ENCODE results near the gene TBX15. TPM values are rescaled to one million over a fixed set of nuclear protein-coding genes. Genes with fewer than 3 reads are reported as not detected.

The TBX15 gene
- total RNA-seq, 2 experiments from 2014 or later: not detected

DNA sequence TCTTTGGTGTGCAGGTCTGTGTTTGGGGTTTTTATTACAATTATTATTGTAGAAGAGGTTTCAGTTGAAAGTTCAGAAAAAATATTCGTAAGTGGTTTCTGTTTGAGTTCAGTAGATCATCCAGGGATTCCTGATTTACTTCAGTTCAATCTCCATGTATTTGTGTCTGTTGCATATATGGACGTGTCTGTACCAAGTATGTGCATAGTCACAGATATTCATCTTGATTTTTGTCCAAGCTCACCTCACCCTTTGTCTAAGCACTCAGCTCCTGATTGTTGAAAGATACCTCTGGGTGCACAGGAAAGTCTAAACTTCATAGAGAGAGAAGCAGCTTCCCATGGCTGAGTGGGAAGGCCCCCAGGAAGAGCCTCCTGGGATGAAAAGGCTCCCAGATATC is 141.7 kb downstream of the TBX15 start:
- Mint-ChIP-seq H3K4me3 (no peak overlapping the region), H3K9me3 (ENCODE audit: low read depth) (peaks cover 9% of the 10 kb centered on the region), H3K27ac (no peak overlapping the region), H3K36me3 (ENCODE audit: low read depth) (no peaks in the 10 kb centered on the region), H3K27me3 (no peaks in the 10 kb centered on the region), H3K4me1 (no peaks in the 10 kb centered on the region)
- DNase-seq (no peak), ATAC-seq (no peak)
- intact Hi-C loops (cut with DNase I, micrococcal nuclease): no loop called here
- CTCF ChIA-PET: no interaction called here
- POLR2A ChIA-PET: no interaction called here

DNA sequence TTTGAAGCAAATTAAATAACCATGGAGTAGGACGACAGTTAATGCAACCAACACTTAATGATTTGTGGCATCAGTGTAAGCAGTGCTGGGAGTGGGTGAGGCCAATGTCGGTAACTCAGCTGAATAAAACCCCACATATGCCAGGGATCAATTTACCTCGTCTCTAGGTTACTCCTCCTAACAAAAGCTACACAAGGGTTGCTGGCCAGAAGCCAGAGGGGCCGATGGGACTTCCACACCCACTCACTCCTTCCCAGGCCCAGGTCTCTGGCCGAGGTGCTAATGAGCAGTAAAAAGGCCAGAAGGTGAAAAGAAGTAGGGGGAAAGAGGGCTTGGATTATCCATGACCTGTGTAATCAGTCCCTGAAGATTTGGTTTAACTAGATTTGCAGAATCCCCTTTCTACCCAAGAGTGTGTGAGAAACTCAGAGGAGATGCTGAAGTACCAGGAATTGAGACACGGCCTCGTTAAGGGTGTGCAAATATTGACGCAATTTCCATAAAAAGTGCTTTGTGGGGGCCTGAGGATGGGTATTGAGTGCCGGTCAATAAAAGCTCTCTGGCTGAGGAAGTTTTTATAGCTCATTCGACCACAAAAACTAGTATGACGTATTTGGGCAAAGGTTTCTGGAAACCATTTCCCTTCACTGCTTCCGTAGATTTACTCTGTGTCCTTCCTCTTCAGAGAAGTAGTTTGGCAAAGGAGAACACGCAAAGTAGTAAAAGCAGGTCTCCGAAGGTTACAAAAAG is 145.5 kb downstream of the TBX15 start:
- Mint-ChIP-seq H3K9me3 (ENCODE audit: low read depth) (peaks cover 4% of the 10 kb centered on the region), H3K27ac (no peak overlapping the region), H3K4me1 (no peaks in the 10 kb centered on the region), H3K27me3 (no peaks in the 10 kb centered on the region), H3K4me3 (no peak overlapping the region), H3K36me3 (ENCODE audit: low read depth) (no peaks in the 10 kb centered on the region)
- intact Hi-C loops (cut with DNase I, micrococcal nuclease): no loop called here
- DNase-seq (no peak), ATAC-seq (no peak)
- ChIA-PET POLR2A (no interaction called here), CTCF (no interaction called here)

DNA sequence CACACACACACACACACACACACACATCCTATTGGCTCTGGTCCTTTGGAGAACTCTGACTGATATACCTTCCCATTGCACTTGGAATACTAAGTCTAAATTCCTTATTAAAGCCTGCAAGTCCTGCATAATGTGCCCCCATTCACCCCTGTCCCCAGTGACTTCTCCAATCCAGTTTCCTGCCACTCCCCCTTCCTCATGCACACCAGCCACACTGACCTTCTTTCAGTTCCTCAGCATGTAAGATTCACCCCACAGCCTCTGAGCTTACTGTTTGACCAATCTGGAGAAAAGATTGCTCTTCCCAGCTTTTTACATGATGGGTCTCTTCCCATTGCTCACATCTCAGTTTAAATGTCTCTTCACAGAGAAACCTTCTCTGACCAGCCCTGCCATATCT is 146.6 kb downstream of the TBX15 start:
- Mint-ChIP-seq H3K9me3 (ENCODE audit: low read depth) (peaks cover 4% of the 10 kb centered on the region), H3K4me3 (no peak overlapping the region), H3K27me3 (no peaks in the 10 kb centered on the region), H3K36me3 (ENCODE audit: low read depth) (no peaks in the 10 kb centered on the region), H3K27ac (no peak overlapping the region), H3K4me1 (no peaks in the 10 kb centered on the region)
- POLR2A ChIA-PET: no interaction called here
- CTCF ChIA-PET: no interaction called here
- ATAC-seq: no peak
- no peak for DNase-seq
- intact Hi-C loops (cut with DNase I, micrococcal nuclease): no loop called here

Other genes with a start within 250 kb of the TBX15 start
- 10 to 100 TPM; 16.0 to 25.2 TPM for gene WARS2, start 152.3 kb upstream of the TBX15 start, total RNA-seq

Measured in activated CD4-positive, alpha-beta T cell treated with anti-CD3 and anti-CD28 coated beads for 36 hours (primary cell).